K562 (cell line): ENCODE data around the gene DOCK7. TPM values are rescaled to one million over a fixed set of nuclear protein-coding genes. Genes with fewer than 3 reads are reported as not detected.

Source experiments
- ELF4 ChIP-seq: fragments of 450-650 bp; formaldehyde crosslinking; IDR thresholded peaks from 2 replicates; pipeline ENCODE4 v1.4.0; 2022; ENCODE audit warnings: missing genetic modification characterization
- EP400 ChIP-seq: fragments of 450-650 bp; IDR thresholded peaks from 2 replicates; pipeline ENCODE4 v1.6.1; 2017; ENCODE audit warnings: antibody characterized with exemption, mild to moderate bottlenecking, moderate library complexity
- HNRNPH1 ChIP-seq: fragments of 200-400 bp; formaldehyde crosslinking; optimal IDR thresholded peaks from 2 replicates; pipeline ENCODE3; 2017; ENCODE audit warnings: low read depth, mild to moderate bottlenecking, low read length, moderate library complexity
- KAT8 ChIP-seq: fragments of 450-650 bp; IDR thresholded peaks from 2 replicates; pipeline ENCODE4 v1.6.1; 2016; ENCODE audit warnings: low read depth, mild to moderate bottlenecking
- NFRKB ChIP-seq: fragments of 450-650 bp; IDR thresholded peaks from 2 replicates; pipeline ENCODE4 v1.6.1; 2016; ENCODE audit warnings: low read depth
- POLR2AphosphoS5 ChIP-seq: IDR thresholded peaks from 2 replicates; pipeline ENCODE4 v1.6.1; 2011; ENCODE audit warnings: mild to moderate bottlenecking, low read depth, low read length, moderate library complexity; ENCODE audit not compliant: control insufficient read depth, insufficient read depth
- RAD21 ChIP-seq, 2 experiments: fragments of 250-450 bp in 1 of 2; fragments of 450-650 bp in 1 of 2; sonication (Bioruptor Pico) in 1 of 2; formaldehyde crosslinking in 1 of 2; IDR thresholded peaks in 1 of 2; conservative IDR thresholded peaks in 1 of 2; 2 replicates each; pipeline versions ENCODE4 v1.4.0 to v1.8.0; 2020 to 2022; ENCODE audit warnings: mild to moderate bottlenecking in 2 of 2, moderate library complexity in 1 of 2
- SIX5 ChIP-seq, 2 experiments: IDR thresholded peaks; 2 replicates each; pipeline ENCODE4 v1.6.1; 2011; ENCODE audit warnings: low read length in 2 of 2, borderline replicate concordance in 1 of 2, low read depth in 1 of 2, mild to moderate bottlenecking in 1 of 2, moderate library complexity in 1 of 2; ENCODE audit not compliant: insufficient read depth in 1 of 2
- WHSC1 ChIP-seq: IDR thresholded peaks from one replicate; pipeline ENCODE4 v1.6.1; 2012; ENCODE audit warnings: low read length, control low read depth, inconsistent platforms
- YBX1 ChIP-seq: fragments of 450-650 bp; IDR thresholded peaks from 2 replicates; pipeline ENCODE4 v1.7.1; 2016; ENCODE audit warnings: mild to moderate bottlenecking
- ZNF23 ChIP-seq: fragments of 250-450 bp; sonication (Bioruptor Pico); IDR thresholded peaks from 2 replicates; pipeline ENCODE4 v1.4.0; 2020; ENCODE audit warnings: mild to moderate bottlenecking
- ZNF384 ChIP-seq: IDR thresholded peaks from 2 replicates; pipeline ENCODE4 v1.6.1; 2012; ENCODE audit warnings: low read depth, low read length, improper control_type of control experiment
- ZNF431 ChIP-seq: sonication (generic); formaldehyde crosslinking; IDR thresholded peaks from 2 replicates; pipeline ENCODE4 v1.8.0; 2022; ENCODE audit warnings: mild to moderate bottlenecking, missing genetic modification reagents
- ZNF589 ChIP-seq: fragments of 200-800 bp; sonication (Bioruptor generic); IDR thresholded peaks from 2 replicates; pipeline ENCODE4 v1.6.1; 2016; ENCODE audit warnings: low read depth, missing genetic modification characterization, missing compliant biosample characterization
- ZNF695 ChIP-seq: fragments of 450-650 bp; formaldehyde crosslinking; IDR thresholded peaks from 2 replicates; pipeline ENCODE4 v1.4.0; 2020; ENCODE audit warnings: mild to moderate bottlenecking, moderate library complexity
- polyA plus RNA-seq, 8 experiments: library from polyadenylated mRNA; depleted of rRNA in 4 of 8; stranded (reverse) in 5 of 8; unstranded in 3 of 8; fragments of >200 nt; fragmentation: Nextera tagmentation in 2 of 8; fragmentation: Illumina TruSeq in 1 of 8; extraction: Ambion mirVana in 2 of 8; extraction: Trizol in 1 of 8; gene quantifications; 2 replicates each; pipeline versions ENCODE4 v1.2.1 to v1.2.3, GENCODE V29; 2011 to 2014; ENCODE audit warnings: inconsistent platforms in 1 of 8, missing spikeins in 1 of 8
- total RNA-seq, 7 experiments: library from RNA; depleted of rRNA in 6 of 7; stranded (reverse); fragments of >200 nt in 6 of 7; fragmentation: Illumina TruSeq in 2 of 7; extraction: Trizol in 2 of 7; gene quantifications; 2 replicates each; pipeline versions ENCODE4 v1.2.1 to v1.2.3, GENCODE V29; 2011 to 2021; ENCODE audit warnings: low replicate concordance in 1 of 7
- TF ChIP-seq, protein P1 (sequence below), 3 experiments: fragments of 200-800 bp in 1 of 3; sonication (Bioruptor generic) in 1 of 3; sonication (generic) in 1 of 3; formaldehyde crosslinking in 1 of 3; IDR thresholded peaks; 2 replicates each; pipeline versions ENCODE4 v1.6.1 to v1.8.0; 2016 to 2022; ENCODE audit warnings: mild to moderate bottlenecking in 2 of 3, missing compliant biosample characterization in 2 of 3, missing genetic modification characterization in 2 of 3, missing genetic modification reagents in 1 of 3
- TF ChIP-seq, protein P2 (sequence below): sonication (generic); IDR thresholded peaks from 2 replicates; pipeline ENCODE4 v1.6.1; 2016
- TF ChIP-seq, protein P3 (sequence below): fragments of 250-450 bp; sonication (Bioruptor Pico); IDR thresholded peaks from 2 replicates; pipeline ENCODE4 v1.5.1; 2021; ENCODE audit warnings: mild to moderate bottlenecking
- TF ChIP-seq, protein P4 (sequence below): sonication (generic); formaldehyde crosslinking; IDR thresholded peaks from 2 replicates; pipeline ENCODE4 v1.8.0; 2023; ENCODE audit warnings: mild to moderate bottlenecking, missing genetic modification reagents
- TF ChIP-seq, protein P5 (sequence below), 2 experiments: IDR thresholded peaks; 2 replicates each; pipeline ENCODE4 v1.6.1; 2012; ENCODE audit warnings: improper control_type of control experiment in 2 of 2, low read depth in 2 of 2, low read length in 2 of 2, borderline replicate concordance in 1 of 2

DOCK7 gene
- total and polyA plus RNA-seq, 9 of the 15 experiments (the other 6 are each of a cell fraction or from before 2014, with no cell fraction given) = 4.9 to 35.1 (median 12.6) TPM

DNA sequence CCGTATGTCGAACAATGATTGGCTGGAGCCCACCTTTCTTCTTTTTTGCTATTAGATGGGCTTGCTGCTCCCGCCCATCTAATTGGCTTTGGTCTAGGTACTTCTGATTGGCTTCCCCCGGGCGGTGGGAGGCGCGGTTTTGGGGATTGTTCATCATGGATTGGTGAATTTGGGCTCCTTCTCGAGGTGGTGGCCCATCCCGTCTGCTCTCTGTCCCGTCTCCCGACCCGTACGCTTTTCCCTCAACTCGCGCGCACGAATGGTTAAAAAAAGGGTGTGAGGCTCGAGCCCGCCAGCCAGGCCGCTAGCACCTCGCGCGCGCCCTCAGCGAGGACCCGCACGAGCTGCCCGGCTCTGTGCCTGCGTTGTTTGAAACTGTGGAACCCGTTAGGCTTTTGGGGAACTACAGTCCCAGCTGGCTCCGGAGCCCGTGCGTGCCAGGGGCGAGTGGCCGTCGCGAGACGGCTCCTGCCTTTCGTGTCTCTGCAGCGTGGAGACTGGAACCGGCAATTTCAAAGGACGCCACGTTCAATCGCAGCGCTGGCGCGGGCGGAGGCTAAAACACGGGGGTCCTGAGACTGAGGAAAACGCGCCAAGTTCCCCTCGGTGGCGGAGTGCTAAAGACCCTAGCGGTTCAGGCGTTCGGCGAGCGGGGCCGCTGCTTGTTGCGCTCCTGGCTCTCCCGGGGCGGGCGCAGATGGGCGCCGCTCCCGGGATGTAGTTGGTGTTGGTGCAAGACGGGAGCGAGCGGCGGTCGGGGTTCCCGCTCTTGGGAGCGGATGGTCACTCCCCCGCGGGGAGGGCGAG, 251.5 kb downstream of the DOCK7 start, which contains the start of gene USP1 (continued):
- TF ChIP-seq POLR2AphosphoS5 = peak; percentile 68; the same call in 1 of the 2 replicates
- TF ChIP-seq HNRNPH1 = no peak
- TF ChIP-seq, protein P1, sequence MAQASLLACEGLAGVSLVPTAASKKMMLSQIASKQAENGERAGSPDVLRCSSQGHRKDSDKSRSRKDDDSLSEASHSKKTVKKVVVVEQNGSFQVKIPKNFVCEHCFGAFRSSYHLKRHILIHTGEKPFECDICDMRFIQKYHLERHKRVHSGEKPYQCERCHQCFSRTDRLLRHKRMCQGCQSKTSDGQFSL (CRISPR knock-in tag; IDR thresholded peaks at IDR 0.05) = no peak
- TF ChIP-seq, protein P1 (tag; IDR thresholded peaks at IDR 0.05) = no peak
- TF ChIP-seq, protein P2, sequence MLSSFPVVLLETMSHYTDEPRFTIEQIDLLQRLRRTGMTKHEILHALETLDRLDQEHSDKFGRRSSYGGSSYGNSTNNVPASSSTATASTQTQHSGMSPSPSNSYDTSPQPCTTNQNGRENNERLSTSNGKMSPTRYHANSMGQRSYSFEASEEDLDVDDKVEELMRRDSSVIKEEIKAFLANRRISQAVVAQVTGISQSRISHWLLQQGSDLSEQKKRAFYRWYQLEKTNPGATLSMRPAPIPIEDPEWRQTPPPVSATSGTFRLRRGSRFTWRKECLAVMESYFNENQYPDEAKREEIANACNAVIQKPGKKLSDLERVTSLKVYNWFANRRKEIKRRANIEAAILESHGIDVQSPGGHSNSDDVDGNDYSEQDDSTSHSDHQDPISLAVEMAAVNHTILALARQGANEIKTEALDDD = no peak
- no peak for TF ChIP-seq YBX1
- no peak for TF ChIP-seq ZNF431 (CRISPR knock-in tag)
- no peak for TF ChIP-seq KAT8
- no peak for TF ChIP-seq ZNF695 (CRISPR knock-in tag)
- TF ChIP-seq ZNF589 = no peak; the same call in 1 of the 2 replicates
- TF ChIP-seq ZNF23 (CRISPR knock-in tag) = no peak
- TF ChIP-seq ELF4 (CRISPR knock-in tag) = peak; percentile 40; the same call in 1 of the 2 replicates
- no peak for TF ChIP-seq WHSC1
- TF ChIP-seq ZNF384 = peak; percentile 93
- TF ChIP-seq EP400 = peak; percentile 90
- TF ChIP-seq, protein P3, sequence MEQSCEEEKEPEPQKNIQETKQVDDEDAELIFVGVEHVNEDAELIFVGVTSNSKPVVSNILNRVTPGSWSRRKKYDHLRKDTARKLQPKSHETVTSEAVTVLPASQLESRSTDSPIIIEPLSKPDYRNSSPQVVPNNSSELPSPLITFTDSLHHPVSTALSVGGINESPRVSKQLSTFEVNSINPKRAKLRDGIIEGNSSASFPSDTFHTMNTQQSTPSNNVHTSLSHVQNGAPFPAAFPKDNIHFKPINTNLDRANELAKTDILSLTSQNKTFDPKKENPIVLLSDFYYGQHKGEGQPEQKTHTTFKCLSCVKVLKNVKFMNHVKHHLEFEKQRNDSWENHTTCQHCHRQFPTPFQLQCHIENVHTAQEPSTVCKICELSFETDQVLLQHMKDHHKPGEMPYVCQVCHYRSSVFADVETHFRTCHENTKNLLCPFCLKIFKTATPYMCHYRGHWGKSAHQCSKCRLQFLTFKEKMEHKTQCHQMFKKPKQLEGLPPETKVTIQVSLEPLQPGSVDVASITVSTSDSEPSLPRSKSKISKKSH = no peak
- no peak for TF ChIP-seq RAD21 (CRISPR knock-in tag; conservative IDR thresholded peaks at IDR 0.05 in 1 of 2, IDR thresholded peaks at IDR 0.05 in 1 of 2)
- peak; percentile 64 for TF ChIP-seq NFRKB
- TF ChIP-seq, protein P4, sequence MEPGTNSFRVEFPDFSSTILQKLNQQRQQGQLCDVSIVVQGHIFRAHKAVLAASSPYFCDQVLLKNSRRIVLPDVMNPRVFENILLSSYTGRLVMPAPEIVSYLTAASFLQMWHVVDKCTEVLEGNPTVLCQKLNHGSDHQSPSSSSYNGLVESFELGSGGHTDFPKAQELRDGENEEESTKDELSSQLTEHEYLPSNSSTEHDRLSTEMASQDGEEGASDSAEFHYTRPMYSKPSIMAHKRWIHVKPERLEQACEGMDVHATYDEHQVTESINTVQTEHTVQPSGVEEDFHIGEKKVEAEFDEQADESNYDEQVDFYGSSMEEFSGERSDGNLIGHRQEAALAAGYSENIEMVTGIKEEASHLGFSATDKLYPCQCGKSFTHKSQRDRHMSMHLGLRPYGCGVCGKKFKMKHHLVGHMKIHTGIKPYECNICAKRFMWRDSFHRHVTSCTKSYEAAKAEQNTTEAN (CRISPR knock-in tag) = no peak
- TF ChIP-seq, protein P5, sequence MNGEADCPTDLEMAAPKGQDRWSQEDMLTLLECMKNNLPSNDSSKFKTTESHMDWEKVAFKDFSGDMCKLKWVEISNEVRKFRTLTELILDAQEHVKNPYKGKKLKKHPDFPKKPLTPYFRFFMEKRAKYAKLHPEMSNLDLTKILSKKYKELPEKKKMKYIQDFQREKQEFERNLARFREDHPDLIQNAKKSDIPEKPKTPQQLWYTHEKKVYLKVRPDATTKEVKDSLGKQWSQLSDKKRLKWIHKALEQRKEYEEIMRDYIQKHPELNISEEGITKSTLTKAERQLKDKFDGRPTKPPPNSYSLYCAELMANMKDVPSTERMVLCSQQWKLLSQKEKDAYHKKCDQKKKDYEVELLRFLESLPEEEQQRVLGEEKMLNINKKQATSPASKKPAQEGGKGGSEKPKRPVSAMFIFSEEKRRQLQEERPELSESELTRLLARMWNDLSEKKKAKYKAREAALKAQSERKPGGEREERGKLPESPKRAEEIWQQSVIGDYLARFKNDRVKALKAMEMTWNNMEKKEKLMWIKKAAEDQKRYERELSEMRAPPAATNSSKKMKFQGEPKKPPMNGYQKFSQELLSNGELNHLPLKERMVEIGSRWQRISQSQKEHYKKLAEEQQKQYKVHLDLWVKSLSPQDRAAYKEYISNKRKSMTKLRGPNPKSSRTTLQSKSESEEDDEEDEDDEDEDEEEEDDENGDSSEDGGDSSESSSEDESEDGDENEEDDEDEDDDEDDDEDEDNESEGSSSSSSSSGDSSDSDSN (IDR thresholded peaks at IDR 0.05; ENCODE audit: borderline replicate concordance in 1 of 2, low read depth in 2 of 2, low read length in 2 of 2) = no peak; a peak in 1 of 4 replicates
- TF ChIP-seq SIX5 (IDR thresholded peaks at IDR 0.05; ENCODE audit: borderline replicate concordance in 1 of 2, insufficient read depth in 1 of 2, low read depth in 1 of 2, low read length in 2 of 2) = no peak
